Tibial nerve (tissue), 4 donors: ENCODE results near the gene PLXNA1.

Experiments
- CTCF ChIP-seq, 5 experiments: fragments of 200-600 bp in 3 of 5; fragments of 450-650 bp in 2 of 5; sonication (generic) in 3 of 5; IDR thresholded peaks; one replicate each; pipeline ENCODE4 v1.5.1; 2016 to 2019; ENCODE audit warnings: antibody characterized with exemption in 5 of 5, mild to moderate bottlenecking in 3 of 5, moderate library complexity in 2 of 5
- EP300 ChIP-seq, 2 donors: sonication (generic); formaldehyde crosslinking; IDR thresholded peaks; one replicate each; pipeline ENCODE4 v1.6.1; 2017; ENCODE audit warnings: antibody characterized with exemption in 2 of 2, mild to moderate bottlenecking in 1 of 2
- POLR2A ChIP-seq, 2 donors: fragments of 450-650 bp; IDR thresholded peaks; one replicate each; pipeline ENCODE4 v1.6.1; 2017; ENCODE audit warnings: antibody characterized with exemption in 2 of 2, mild to moderate bottlenecking in 2 of 2, moderate library complexity in 2 of 2

GRCh38 chr3:126959921-126960603 is 22.9 kb upstream of the PLXNA1 start:
- TF ChIP-seq CTCF (IDR thresholded peaks at IDR 0.05), result peak in 1 of 5 experiments; percentile 6
- no peak for TF ChIP-seq POLR2A (IDR thresholded peaks at IDR 0.05)
- TF ChIP-seq EP300 (IDR thresholded peaks at IDR 0.05), result no peak
